ENCODE measurements around the gene HMGB3. TPM values are rescaled to one million over a fixed set of nuclear protein-coding genes. Genes with fewer than 3 reads are reported as not detected.

HMGB3 gene
- total RNA-seq, 1 experiment from 2014 or later = 143 TPM

- intact Hi-C loops (cut with micrococcal nuclease; ENCODE audit: unreplicated experiment) = no loop called here
Observed at GRCh38 chrX:151030845-151031244, 47.7 kb downstream of the HMGB3 start.

GRCh38 chrX:151031391-151031975 is 48.3 kb downstream of the HMGB3 start:
- no peaks in the 10 kb centered on the region for H3K9me3 Mint-ChIP-seq (ENCODE audit: low read depth, unreplicated experiment)
- H3K4me3 Mint-ChIP-seq (ENCODE audit: low read depth, unreplicated experiment) = no peak overlapping the region
- no peak for TF ChIP-seq CTCF (IDR thresholded peaks at IDR 0.05; ENCODE audit: unreplicated experiment)
- DNase-seq = no peak
- intact Hi-C loops (cut with micrococcal nuclease; ENCODE audit: unreplicated experiment) = no loop called here
- H3K36me3 Mint-ChIP-seq (ENCODE audit: insufficient read depth, unreplicated experiment) = no peaks in the 10 kb centered on the region
- no TSS peak for BruUV-seq (replicated peaks)
- H3K4me1 Mint-ChIP-seq (ENCODE audit: low read depth, unreplicated experiment) = no peaks in the 10 kb centered on the region
- CTCF ChIA-PET = no interaction called here
- H3K27me3 Mint-ChIP-seq (ENCODE audit: unreplicated experiment) = peaks cover 30% of the 10 kb centered on the region
- H3K27ac Mint-ChIP-seq (ENCODE audit: unreplicated experiment) = no peak overlapping the region

More at GRCh38 chrX:151030845-151031244, 47.7 kb downstream of the HMGB3 start:
- CTCF ChIA-PET = no interaction called here
- no peak overlapping the region for H3K4me3 Mint-ChIP-seq (ENCODE audit: low read depth, unreplicated experiment)
- no peaks in the 10 kb centered on the region for H3K36me3 Mint-ChIP-seq (ENCODE audit: insufficient read depth, unreplicated experiment)
- H3K9me3 Mint-ChIP-seq (ENCODE audit: low read depth, unreplicated experiment) = no peaks in the 10 kb centered on the region
- no peak overlapping the region for H3K27ac Mint-ChIP-seq (ENCODE audit: unreplicated experiment)
- no peak for DNase-seq
- peaks cover 28% of the 10 kb centered on the region for H3K27me3 Mint-ChIP-seq (ENCODE audit: unreplicated experiment)
- H3K4me1 Mint-ChIP-seq (ENCODE audit: low read depth, unreplicated experiment) = no peaks in the 10 kb centered on the region
- no peak for TF ChIP-seq CTCF (IDR thresholded peaks at IDR 0.05; ENCODE audit: unreplicated experiment)
- no TSS peak for BruUV-seq (replicated peaks)

- CTCF ChIA-PET = no interaction called here
- Mint-ChIP-seq H3K27ac (ENCODE audit: unreplicated experiment) (no peak overlapping the region), H3K36me3 (ENCODE audit: insufficient read depth, unreplicated experiment) (no peaks in the 10 kb centered on the region), H3K9me3 (ENCODE audit: low read depth, unreplicated experiment) (peaks cover 3% of the 10 kb centered on the region), H3K4me3 (ENCODE audit: low read depth, unreplicated experiment) (no peak overlapping the region), H3K27me3 (ENCODE audit: unreplicated experiment) (peaks cover 39% of the 10 kb centered on the region), H3K4me1 (ENCODE audit: low read depth, unreplicated experiment) (no peaks in the 10 kb centered on the region)
- no peak for DNase-seq
- BruUV-seq (replicated peaks) = no TSS peak
- TF ChIP-seq CTCF (IDR thresholded peaks at IDR 0.05; ENCODE audit: unreplicated experiment) = no peak
- intact Hi-C loops (cut with micrococcal nuclease; ENCODE audit: unreplicated experiment) = no loop called here
Observed at GRCh38 chrX:151039351-151039750, 56.2 kb downstream of the HMGB3 start.

Other genes with a start within 250 kb of the HMGB3 start
- gene CD99L2, start 84.7 kb upstream of the HMGB3 start, total RNA-seq (2022) = 21.1 and 21.9 TPM in 2 replicates
- not detected in 2 replicates for gene GPR50, start 193.2 kb downstream of the HMGB3 start, total RNA-seq (2022)